IPS DF 6.9 (cell line): ENCODE measurements around the gene ZNF550.

Experiments used
- DNase-seq: peaks from one replicate; pipeline ENCODE4 v3.0.0-alpha.2; 2013; ENCODE audit warnings: low read depth, low spot score
- H3K27ac ChIP-seq: one replicate; pipeline ENCODE4 v1.5.1; 2013; ENCODE audit warnings: low read length, control low read depth
- H3K27me3 ChIP-seq: 2 replicates; pipeline ENCODE4 v1.6.1; 2013; ENCODE audit warnings: mild to moderate bottlenecking, low read length; ENCODE audit not compliant: control insufficient read depth, insufficient read depth
- H3K36me3 ChIP-seq: 2 replicates; pipeline ENCODE4 v1.6.1; 2013; ENCODE audit warnings: low read length; ENCODE audit not compliant: control insufficient read depth, insufficient read depth
- H3K4me1 ChIP-seq: 2 replicates; pipeline ENCODE4 v1.6.1; 2013; ENCODE audit warnings: low read length; ENCODE audit not compliant: control insufficient read depth, insufficient read depth
- H3K4me3 ChIP-seq: 2 replicates; pipeline ENCODE4 v1.5.1; 2013; ENCODE audit warnings: mild to moderate bottlenecking, low read length
- H3K9me3 ChIP-seq: 2 replicates; pipeline ENCODE4 v1.6.1; 2013; ENCODE audit warnings: low read length, inconsistent platforms; ENCODE audit not compliant: control insufficient read depth, insufficient read depth
- WGBS: extraction: QIAGEN DNeasy Blood & Tissue Kit; methylation state at CpG from one replicate; pipeline ENCODE4 v1.1.7; 2013; ENCODE audit warnings: mixed read lengths, missing lambda C conversion rate; ENCODE audit not compliant: insufficient read length, insufficient coverage; 5-methylcytosine and 5-hydroxymethylcytosine counted together

ZNF550 gene

DNA sequence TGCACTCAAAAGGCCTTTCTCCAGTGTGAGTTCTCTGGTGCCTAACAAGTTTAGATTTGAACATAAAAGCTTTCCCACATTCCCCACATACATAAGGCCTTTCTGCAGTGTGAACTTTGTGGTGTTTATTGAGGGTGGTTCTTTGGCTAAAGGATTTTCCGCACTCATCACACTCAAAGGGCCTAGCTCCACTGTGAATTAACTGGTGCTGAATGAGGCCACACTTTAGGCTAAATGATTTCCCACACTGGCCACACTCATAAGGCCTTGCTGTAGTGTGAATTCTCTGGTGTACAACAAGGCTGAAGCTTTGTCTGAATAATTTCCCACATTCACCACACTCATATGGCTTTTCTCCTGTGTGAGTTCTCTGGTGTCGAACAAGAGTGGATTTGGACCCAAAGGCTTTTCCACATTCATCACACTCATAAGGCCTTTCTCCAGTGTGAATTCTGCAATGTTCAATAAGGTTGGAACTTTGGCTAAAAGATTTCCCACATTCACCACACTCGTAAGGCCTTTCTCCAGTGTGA, 12.8 kb upstream of the ZNF550 start:
- no CpG with 5 or more reads among the region's 3 CpGs for WGBS
- no peak overlapping the region for H3K4me3 ChIP-seq
- H3K9me3 ChIP-seq: peaks cover 25% of the 10 kb centered on the region
- no peak for DNase-seq
- no peaks in the 10 kb centered on the region for H3K27me3 ChIP-seq
- H3K27ac ChIP-seq: no peak overlapping the region
- H3K4me1 ChIP-seq: no peaks in the 10 kb centered on the region
- peaks cover 41% of the 10 kb centered on the region for H3K36me3 ChIP-seq

DNA sequence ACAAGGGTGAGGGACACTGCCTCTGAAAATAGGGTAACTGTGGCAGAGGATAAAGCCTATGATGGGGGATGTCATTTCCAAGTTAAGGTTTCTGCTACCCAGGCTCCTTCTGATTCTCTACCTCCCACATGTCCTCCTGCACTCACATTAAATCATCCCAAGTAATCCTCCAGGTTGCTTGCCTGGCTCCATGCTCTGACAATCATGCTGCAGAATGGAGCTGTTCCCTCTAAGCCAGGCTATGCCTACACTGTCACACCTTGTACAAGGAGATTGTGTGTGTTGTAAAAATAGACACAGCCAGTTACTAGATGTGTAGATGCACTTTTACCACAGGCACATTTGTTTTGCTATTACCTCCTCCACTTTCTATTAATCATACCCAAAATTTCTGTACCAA, 11.0 kb upstream of the ZNF550 start:
- Histone ChIP-seq H3K9me3 (peaks cover 34% of the 10 kb centered on the region), H3K4me1 (no peaks in the 10 kb centered on the region), H3K36me3 (peaks cover 38% of the 10 kb centered on the region), H3K4me3 (no peak overlapping the region), H3K27ac (no peak overlapping the region), H3K27me3 (no peaks in the 10 kb centered on the region)
- DNase-seq: no peak

DNA sequence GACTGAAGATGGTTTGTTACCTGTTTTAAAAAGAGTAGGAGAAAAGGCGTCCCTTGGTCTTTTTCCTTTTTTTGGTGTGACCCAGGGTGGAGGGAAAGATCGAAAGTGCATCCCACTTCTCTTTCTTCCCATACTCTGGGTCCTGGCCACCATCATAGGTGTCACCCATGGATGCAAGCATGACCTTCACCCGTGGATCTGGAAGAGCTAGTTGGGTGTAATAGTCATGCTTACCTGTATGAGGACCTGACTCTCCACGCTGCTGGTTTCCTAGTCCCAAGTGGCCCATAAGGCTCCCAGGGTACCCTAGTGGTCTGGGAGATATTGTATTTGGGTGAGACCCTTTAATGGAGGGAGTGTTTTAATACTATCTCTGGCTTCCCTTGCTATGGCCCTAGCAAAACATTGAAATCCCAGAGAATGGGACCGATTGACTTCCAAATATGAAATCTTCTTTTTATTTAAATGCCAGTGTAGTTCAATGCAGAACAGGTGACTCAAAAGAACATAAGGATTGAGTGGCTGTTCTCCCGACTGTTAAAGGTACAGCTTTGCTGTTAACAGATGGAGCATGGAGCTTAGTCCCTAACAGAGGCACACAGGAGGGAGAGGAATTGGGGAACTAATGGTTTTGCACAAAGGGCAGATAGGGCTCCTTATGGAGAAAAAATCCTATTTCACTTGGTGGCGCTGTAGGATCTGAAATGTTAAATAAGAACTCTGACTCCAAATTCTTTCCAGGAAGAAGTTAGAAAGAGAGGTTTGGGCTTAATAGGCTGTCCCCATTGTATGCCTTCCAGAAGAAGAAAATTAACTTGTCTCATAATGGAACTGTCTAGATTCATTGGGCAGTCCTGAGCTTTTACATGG, 7.0 kb upstream of the ZNF550 start:
- H3K36me3 ChIP-seq: peaks cover under 1% of the 10 kb centered on the region; the same call in 1 of the 2 replicates
- H3K4me1 ChIP-seq: no peaks in the 10 kb centered on the region
- no peak for DNase-seq
- no peak overlapping the region for H3K4me3 ChIP-seq
- H3K27me3 ChIP-seq: no peaks in the 10 kb centered on the region
- H3K27ac ChIP-seq: no peak overlapping the region
- no CpG with 5 or more reads among the region's 7 CpGs for WGBS
- H3K9me3 ChIP-seq: peaks cover 20% of the 10 kb centered on the region

DNA sequence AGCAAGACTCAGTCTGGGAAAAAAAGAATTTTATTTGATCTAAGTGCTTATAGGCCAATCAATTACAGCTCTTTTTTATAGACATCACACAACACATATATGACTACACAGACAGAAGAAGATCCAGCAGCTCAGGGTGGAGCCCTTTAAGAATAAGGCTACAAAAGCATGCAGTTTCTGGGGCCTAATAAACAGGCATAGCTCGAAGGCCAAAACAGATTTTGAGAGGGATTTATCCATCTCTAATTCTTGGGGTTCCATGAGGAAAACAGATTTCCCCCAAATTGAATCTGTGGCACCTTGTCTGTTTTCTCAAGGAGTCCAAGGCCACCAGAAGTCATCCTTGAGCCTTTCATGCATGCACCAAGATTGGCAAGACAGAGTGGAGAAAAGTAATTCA, 3.9 kb upstream of the ZNF550 start:
- no CpG with 5 or more reads among the region's 1 CpG for WGBS
- H3K9me3 ChIP-seq: peaks cover 14% of the 10 kb centered on the region
- no peak for DNase-seq

DNA sequence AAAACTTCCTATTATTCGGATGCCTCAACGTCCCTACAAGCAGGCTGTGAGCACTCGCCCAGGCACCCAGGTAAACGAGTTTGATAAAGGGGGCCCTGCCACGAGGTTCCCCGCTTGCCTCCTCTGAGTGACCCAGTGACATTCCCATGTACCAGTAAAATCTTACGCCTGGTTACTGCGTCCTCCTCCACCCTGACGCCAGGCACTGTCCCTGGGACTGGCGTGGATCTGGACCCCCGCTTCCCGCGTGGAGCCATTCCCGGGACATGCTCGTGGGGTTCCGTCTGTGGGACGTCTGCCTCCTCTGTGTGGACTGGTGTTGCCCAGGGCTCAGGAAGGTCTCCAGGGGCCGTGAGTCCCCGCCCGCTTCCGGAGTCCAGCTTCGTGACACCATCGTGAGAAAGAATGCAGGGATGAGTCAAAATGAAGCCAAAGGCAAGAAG, 407 bp upstream of the ZNF550 start:
- peaks cover 2% of the 10 kb centered on the region; the same call in 1 of the 2 replicates for H3K9me3 ChIP-seq
- no CpG with 5 or more reads among the region's 23 CpGs for WGBS
- H3K27ac ChIP-seq: no peak overlapping the region
- DNase-seq: no peak
- no peaks in the 10 kb centered on the region for H3K27me3 ChIP-seq
- H3K36me3 ChIP-seq: peaks cover 7% of the 10 kb centered on the region; the same call in 1 of the 2 replicates
- no peak overlapping the region; the same call in 1 of the 2 replicates for H3K4me3 ChIP-seq
- H3K4me1 ChIP-seq: no peaks in the 10 kb centered on the region

More for the DNA sequence above, 3.9 kb upstream of the ZNF550 start:
- no peaks in the 10 kb centered on the region for H3K27me3 ChIP-seq
- no peaks in the 10 kb centered on the region for H3K4me1 ChIP-seq
- no peaks in the 10 kb centered on the region for H3K36me3 ChIP-seq
- H3K4me3 ChIP-seq: no peak overlapping the region
- H3K27ac ChIP-seq: no peak overlapping the region

DNA sequence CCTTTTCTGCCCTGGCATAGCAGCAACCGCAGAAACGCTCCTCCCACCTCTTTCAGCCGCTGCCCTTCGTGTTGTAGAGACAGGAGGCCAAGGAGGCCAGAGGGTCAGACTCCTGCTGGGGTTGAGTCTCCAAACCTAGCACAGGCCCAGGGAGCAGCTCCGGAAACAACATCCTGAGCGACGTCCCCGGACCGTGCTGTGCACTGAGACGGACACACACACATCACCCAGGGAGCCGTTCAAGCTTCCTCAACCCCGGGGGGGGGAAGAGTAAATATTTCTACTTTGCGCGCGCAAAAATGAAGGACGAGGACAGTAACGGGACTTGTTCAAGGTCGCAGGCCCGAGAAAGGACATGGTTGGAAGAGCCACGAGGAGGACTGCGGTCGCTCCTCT, 657 bp downstream of the ZNF550 start:
- no CpG with 5 or more reads among the region's 22 CpGs for WGBS
- H3K36me3 ChIP-seq: peaks cover 7% of the 10 kb centered on the region; the same call in 1 of the 2 replicates
- DNase-seq: no peak
- no peak overlapping the region for H3K27ac ChIP-seq
- H3K4me3 ChIP-seq: peak overlapping the region; percentile 73
- no peaks in the 10 kb centered on the region for H3K4me1 ChIP-seq
- peaks cover 2% of the 10 kb centered on the region; the same call in 1 of the 2 replicates for H3K9me3 ChIP-seq
- H3K27me3 ChIP-seq: no peaks in the 10 kb centered on the region

DNA sequence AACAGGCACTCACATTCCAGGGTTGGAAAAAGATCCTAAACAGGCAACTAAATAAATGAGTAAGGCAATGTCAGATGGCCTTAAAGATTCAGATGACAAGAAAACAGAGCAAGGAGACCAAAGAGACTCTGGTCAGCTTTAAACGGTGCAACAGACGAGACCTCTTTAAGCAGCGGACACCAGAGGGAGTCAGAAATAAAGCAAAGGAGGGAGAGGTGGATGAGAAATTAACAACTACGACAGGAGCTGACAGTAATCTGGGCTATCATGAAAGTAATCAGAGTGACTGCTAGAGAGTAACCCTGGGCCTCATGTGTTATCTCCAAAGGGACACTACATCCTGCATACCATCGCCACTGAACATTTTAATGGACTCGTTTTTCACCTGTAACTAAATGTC, 1.1 kb downstream of the ZNF550 start:
- no peak overlapping the region for H3K27ac ChIP-seq
- no peaks in the 10 kb centered on the region; the same call in 1 of the 2 replicates for H3K9me3 ChIP-seq
- DNase-seq: no peak
- H3K4me3 ChIP-seq: peak overlapping the region; percentile 73; the same call in 1 of the 2 replicates
- no CpG with 5 or more reads among the region's 6 CpGs for WGBS
- peaks cover 7% of the 10 kb centered on the region; the same call in 1 of the 2 replicates for H3K36me3 ChIP-seq
- H3K4me1 ChIP-seq: no peaks in the 10 kb centered on the region
- H3K27me3 ChIP-seq: no peaks in the 10 kb centered on the region

DNA sequence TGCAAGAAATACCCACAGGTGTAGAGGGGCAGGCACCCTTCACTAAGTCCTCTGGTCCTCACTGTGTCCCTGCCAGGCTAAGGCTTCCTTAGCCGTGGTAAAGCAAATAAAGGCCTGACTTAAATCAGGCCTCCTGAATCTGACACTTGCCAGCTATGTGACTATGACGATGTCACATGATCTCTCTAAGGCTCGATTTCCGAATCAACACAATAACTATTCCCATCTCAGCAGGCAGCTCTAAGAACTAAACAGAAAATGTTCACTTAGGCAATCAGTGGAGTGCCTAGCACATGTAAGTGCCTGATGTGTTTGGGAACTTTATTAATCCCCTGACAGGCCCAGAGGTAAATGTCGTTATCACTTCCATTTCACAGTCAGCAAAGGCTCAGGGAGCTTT, 2.0 kb downstream of the ZNF550 start:
- Histone ChIP-seq H3K9me3 (no peaks in the 10 kb centered on the region), H3K4me1 (no peaks in the 10 kb centered on the region), H3K27me3 (no peaks in the 10 kb centered on the region), H3K4me3 (no peak overlapping the region), H3K36me3 (peaks cover 7% of the 10 kb centered on the region; the same call in 1 of the 2 replicates), H3K27ac (no peak overlapping the region)
- no peak for DNase-seq
- no CpG with 5 or more reads among the region's 5 CpGs for WGBS

DNA sequence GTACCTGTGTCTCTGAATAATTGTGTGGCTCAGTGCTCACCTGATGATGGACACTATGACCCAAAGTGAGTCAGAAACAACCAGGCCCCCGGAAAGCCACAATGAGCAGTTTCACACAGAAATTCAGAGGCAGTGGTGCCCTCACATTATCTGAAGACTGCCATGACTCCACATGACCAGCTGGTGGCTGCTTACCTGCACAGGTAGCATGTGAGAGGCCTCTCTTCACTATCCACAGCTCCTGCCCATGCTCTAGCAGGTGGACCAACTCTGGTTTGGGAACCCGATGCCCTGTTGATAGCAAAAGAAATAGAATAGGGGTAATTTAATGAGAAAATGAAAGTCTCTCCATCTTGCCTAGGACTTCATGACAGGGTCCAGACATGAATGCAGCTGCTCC, 7.2 kb downstream of the ZNF550 start:
- H3K36me3 ChIP-seq: peaks cover 25% of the 10 kb centered on the region
- no peak overlapping the region for H3K27ac ChIP-seq
- no peak overlapping the region for H3K4me3 ChIP-seq
- no peaks in the 10 kb centered on the region for H3K27me3 ChIP-seq
- DNase-seq: no peak
- no peaks in the 10 kb centered on the region for H3K4me1 ChIP-seq
- H3K9me3 ChIP-seq: no peaks in the 10 kb centered on the region
- WGBS: no CpG with 5 or more reads among the region's 2 CpGs

DNA sequence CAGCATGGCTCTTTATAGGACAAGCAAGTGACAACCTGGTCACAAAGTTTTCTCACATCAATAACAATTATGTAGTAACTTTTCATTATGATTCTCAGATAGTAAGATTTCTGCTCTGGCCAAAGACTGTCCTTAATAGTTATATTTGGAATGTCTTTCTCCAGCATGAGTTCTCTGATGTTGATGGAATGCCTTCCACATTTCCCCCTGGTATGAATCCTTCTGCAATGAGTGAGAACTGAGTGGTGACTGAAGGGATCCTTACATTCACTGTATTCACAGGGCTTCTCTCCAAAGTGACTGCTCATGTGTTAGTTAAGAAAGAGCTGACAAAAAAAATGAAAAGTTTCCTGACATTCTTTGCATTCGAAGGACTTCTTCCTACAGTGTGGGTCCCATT, 13.2 kb downstream of the ZNF550 start:
- Histone ChIP-seq H3K27ac (no peak overlapping the region), H3K9me3 (no peaks in the 10 kb centered on the region), H3K27me3 (no peaks in the 10 kb centered on the region), H3K4me3 (no peak overlapping the region), H3K4me1 (no peaks in the 10 kb centered on the region), H3K36me3 (peaks cover 18% of the 10 kb centered on the region)
- DNase-seq: no peak
- no CpG with 5 or more reads among the region's 1 CpG for WGBS
